GM18909 (cell line): Measurements from ENCODE around the gene RHOF.
A peak's percentile ranks its signal among the peaks of the same experiment; 100 is the strongest.

Source experiments
- ATAC-seq: cut with Tn5 transposase; IDR thresholded peaks from one replicate; pipeline ENCODE4 v1.9.1; 2021; ENCODE audit warnings: mild to moderate bottlenecking; ENCODE audit not compliant: unreplicated experiment, poor library complexity

Gene RHOF

DNA sequence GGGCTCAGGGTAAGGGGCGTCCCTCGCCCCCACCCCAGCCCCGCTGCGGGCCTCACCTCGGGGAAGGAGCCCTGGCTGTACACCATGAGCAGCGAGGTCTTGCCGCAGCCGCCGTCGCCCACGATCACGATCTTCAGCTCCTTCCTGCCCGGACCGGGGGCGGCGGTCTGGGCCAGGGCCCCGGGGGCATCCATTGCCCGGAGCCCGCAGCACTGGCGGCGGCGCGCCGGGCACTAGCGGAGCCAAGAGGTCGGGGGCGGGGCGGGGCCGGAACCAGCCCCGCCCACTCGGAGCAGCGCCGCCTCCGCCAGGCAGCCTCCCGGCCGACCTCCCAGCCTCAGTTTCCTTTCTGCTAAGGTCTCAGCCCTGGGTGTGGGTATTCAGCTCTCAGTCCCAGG lies at the start of gene RHOF:
RHOF (minus strand) TSS at position 249 of the 398 bp plus-strand sequence; CDS start at position 194, 55 bp downstream.
- ATAC-seq = peak; percentile 14

- no peak for ATAC-seq
Measured at GRCh38 chr12:121839993-121840761, 46.7 kb upstream of the RHOF start.

GRCh38 chr12:121839106-121839992 lies 45.9 kb upstream of the RHOF start:
- ATAC-seq = peak; percentile 93

- ATAC-seq = no peak
Measured at GRCh38 chr12:121838126-121838525, 44.6 kb upstream of the RHOF start.

DNA sequence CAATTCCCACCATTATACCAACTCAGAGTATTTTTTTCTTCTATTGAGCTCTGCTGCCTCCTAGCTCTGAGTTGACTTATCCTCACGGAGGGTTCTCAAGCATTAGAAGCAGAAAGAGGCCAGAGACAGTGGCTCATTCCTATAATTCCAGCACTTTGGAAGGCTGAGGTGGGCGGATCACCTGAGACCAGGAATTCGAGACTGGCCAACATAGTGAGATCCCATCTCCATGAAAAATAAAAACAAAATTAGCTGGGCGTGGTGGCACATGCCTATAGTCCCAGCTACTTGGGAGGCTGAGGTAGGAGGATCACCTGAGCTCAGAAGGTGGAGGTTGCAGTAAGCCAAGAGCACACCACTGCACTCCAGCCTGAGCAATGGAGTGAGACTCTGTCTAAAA lies 44.2 kb upstream of the RHOF start:
- no peak for ATAC-seq

- ATAC-seq = no peak
Measured at GRCh38 chr12:121831571-121832245, 38.2 kb upstream of the RHOF start.

GRCh38 chr12:121830588-121831265 lies 37.2 kb upstream of the RHOF start:
- no peak for ATAC-seq

DNA sequence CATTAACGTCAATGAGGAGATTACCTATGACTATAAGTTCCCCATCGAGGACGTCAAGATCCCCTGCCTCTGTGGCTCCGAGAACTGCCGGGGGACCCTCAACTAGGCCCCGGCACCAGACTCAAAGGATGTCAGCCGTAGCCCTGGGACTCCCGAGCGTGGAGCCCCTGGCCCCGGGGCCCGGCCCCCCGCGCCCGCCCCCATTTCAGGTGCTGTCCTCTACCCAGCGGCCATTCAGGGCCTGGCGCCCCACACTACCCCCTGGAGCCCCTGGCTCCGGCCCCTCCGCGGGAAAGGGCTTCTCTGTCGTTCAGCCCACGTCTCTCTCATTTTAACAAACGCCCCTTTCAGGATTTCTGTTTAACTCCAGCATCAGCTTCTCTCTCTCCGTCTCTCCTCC lies 36.6 kb upstream of the RHOF start:
- no peak for ATAC-seq

GRCh38 chr12:121829250-121829918 lies 35.9 kb upstream of the RHOF start:
- no peak for ATAC-seq

- ATAC-seq = no peak
Measured at GRCh38 chr12:121828826-121829225, 35.3 kb upstream of the RHOF start.

- ATAC-seq = no peak
Measured at GRCh38 chr12:121828306-121828705, 34.8 kb upstream of the RHOF start.

DNA sequence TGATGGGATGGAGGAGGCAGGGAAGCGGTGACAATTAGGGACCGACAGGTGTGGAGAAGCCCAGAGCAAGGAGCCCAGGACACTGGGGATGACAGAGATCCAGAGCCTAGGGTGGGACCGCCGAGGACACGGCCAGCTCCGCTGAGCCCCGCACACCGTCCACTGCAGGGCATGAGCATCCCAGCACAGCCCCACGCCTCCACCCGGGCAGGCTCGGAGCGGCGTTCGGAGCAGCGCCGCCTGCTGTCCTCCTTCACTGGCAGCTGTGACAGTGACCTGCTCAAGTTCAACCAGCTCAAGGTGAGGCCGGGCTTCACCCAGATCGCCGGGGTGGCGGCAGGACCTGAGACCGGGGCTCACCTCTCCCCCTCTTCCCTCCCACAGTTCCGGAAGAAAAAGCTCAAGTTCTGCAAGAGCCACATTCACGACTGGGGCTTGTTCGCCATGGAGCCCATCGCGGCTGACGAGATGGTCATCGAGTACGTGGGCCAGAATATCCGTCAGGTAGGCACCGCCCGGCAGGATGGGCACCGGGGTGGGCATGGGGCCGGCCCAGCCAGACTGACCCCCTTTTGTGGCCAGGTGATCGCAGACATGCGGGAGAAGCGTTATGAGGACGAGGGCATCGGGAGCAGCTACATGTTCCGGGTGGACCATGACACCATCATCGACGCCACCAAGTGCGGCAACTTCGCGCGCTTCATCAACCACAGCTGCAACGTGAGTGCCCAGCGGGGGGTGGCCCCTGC lies 34.0 kb upstream of the RHOF start:
- ATAC-seq = no peak

DNA sequence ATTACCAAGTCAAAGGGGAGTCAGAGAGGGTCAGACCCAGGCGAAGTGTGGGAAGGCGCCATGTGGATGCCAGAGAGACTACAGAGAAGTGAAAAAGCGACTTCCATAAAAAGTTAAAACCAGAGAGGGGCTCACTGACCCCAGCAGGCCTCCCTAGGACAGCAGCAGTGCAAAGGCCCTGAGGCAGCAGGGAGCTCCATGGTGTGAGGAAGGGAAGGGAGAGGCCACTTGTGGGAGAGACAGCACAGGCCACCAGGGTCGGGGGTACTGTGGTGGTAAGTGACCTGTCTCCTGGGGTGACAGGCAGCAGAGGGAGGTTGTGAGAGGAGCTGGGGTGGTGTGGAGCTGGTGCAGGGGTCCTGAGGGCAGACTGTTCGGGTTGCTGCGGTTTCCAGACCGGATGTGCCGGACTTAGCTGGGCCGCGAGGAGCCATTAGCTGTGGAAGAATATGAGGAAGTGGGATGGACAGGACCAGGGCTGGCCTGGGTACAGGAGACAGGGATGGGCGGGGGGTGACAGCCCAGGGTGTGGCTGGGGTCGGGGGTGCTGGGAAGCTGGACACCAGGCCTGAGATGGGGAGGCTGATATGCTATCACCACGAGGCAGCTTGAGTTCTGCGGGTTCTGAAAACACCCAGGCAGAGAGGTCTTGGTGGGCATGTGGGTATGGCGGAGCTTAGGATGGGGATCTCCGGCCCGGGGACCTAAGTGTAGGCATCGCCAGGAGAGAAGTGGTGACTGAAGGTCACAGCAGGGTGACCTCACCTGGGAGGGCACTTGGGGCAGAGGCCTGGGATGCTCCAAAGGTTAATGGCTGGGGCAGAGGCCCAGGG lies 33.0 kb upstream of the RHOF start:
- no peak for ATAC-seq

DNA sequence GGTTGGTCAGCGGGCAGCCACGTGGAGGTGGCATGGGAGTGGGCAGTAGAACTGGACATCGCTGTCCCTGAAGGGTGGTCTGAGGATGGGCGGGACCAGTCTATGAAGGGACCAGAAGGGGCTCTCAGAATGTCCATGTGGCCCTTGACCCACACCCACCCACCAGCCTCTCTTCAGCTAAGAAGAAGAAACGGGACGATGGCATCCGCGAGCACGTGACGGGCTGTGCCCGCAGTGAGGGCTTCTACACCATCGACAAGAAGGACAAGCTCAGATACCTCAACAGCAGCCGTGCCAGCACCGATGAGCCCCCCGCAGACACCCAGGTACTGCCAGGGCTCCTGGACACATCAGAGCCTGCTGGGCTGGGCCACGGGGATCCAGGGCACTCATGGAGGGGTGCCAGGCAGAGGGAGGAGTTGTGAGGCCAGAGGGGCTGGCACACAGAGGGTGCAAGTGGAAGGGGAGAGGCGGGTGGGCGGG lies 31.6 kb upstream of the RHOF start:
- no peak for ATAC-seq

- no peak for ATAC-seq
Measured at GRCh38 chr12:121823727-121824115, 30.2 kb upstream of the RHOF start.

DNA sequence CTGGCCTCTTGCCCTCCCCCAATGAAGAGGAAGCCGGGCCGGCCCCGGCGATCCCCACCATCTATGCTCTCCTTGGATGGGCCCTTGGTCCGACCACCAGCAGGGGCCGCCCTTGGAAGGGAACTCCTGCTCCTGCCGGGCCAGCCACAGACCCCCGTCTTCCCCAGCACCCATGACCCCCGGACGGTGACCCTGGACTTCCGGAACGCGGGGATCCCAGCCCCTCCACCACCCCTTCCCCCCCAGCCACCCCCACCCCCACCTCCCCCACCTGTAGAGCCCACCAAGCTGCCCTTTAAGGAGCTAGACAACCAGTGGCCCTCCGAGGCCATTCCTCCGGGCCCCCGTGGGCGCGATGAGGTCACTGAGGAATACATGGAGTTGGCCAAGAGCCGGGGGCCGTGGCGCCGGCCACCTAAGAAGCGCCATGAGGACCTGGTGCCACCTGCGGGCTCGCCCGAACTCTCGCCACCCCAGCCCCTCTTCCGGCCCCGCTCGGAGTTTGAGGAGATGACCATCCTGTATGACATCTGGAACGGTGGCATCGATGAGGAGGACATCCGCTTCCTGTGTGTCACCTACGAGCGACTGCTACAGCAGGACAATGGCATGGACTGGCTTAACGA lies 29.7 kb upstream of the RHOF start:
- ATAC-seq = no peak

DNA sequence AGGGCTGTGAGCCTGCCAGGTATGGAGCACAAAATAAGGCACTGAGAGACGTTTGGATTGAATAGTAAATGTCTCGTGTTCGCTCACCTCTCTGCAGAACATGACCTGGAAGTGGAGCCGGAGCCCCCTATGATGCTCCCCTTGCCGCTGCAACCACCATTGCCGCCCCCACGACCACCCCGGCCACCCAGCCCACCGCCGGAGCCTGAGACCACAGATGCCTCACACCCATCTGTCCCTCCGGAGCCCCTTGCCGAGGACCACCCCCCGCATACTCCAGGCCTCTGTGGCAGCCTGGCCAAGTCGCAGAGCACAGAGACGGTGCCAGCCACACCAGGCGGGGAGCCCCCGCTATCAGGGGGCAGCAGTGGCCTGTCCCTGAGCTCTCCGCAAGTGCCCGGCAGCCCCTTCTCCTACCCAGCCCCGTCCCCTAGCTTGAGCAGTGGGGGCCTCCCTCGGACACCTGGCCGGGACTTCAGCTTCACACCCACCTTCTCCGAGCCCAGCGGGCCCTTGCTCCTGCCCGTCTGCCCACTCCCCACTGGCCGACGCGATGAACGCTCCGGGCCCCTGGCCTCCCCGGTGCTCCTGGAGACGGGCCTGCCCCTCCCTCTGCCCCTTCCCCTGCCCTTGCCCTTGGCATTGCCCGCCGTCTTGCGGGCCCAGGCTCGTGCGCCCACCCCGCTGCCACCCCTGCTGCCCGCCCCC lies 29.1 kb upstream of the RHOF start:
- no peak for ATAC-seq
